ENCODE results near the gene EFCAB14. TPM values are rescaled to one million over a fixed set of nuclear protein-coding genes. Genes with fewer than 3 reads are reported as not detected.
A peak's percentile ranks its signal among the peaks of the same experiment; 100 is the strongest.

EFCAB14 gene
- total and polyA plus RNA-seq, 2 of the 8 experiments (the other 6 are each of a cell fraction or from before 2014, with no cell fraction given), result 19.4 to 40.4 TPM

GRCh38 chr1:46718727-46719622 is at the start of gene EFCAB14 (continued):
- peak; percentile 84 for TF ChIP-seq E2F6 (IDR thresholded peaks at IDR 0.05)
- no peak for TF ChIP-seq BACH1 (IDR thresholded peaks at IDR 0.05; ENCODE audit: low read length)
- TF ChIP-seq TCF12 (IDR thresholded peaks at IDR 0.05; ENCODE audit: low read depth, low read length), result 0 out of 2 replicates have a peak, but pooled peaks have one; percentile 72
- TF ChIP-seq RNF2 (IDR thresholded peaks at IDR 0.05; ENCODE audit: borderline replicate concordance, low read depth, low read length, missing control alignments, poor library complexity, severe bottlenecking), result no peak
- TF ChIP-seq SP4 (IDR thresholded peaks at IDR 0.05; ENCODE audit: low read length), result 0 out of 2 replicates have a peak, but pooled peaks have one; percentile 54
- TF ChIP-seq TEAD4 (IDR thresholded peaks at IDR 0.05; ENCODE audit: low read depth, low read length), result 0 out of 2 replicates have a peak, but pooled peaks have one; percentile 23
- no peak for TF ChIP-seq MAFK (IDR thresholded peaks at IDR 0.05; ENCODE audit: low read depth, low read length)
- peak; percentile 95 for TF ChIP-seq CREB1 (IDR thresholded peaks at IDR 0.05)
- peak; percentile 91 for TF ChIP-seq PHF8 (conservative IDR thresholded peaks at IDR 0.05; ENCODE audit: low read depth, low read length)
- TF ChIP-seq ATF3 (IDR thresholded peaks at IDR 0.05; ENCODE audit: insufficient read depth, low read depth, low read length), result no peak
- peak; percentile 92 for TF ChIP-seq ASH2L (IDR thresholded peaks at IDR 0.05; ENCODE audit: low read length)
- peak; percentile 67 for TF ChIP-seq CHD2 (IDR thresholded peaks at IDR 0.05; ENCODE audit: low read length)
- peak; percentile 89 for TF ChIP-seq MAX (IDR thresholded peaks at IDR 0.05)
- 0 out of 4 replicates have a peak, but pooled peaks of 1 of the 2 experiments have one; percentile 24 for TF ChIP-seq HDAC2 (IDR thresholded peaks at IDR 0.05; ENCODE audit: borderline replicate concordance in 1 of 2, low read depth in 2 of 2, low read length in 2 of 2)
- no peak for TF ChIP-seq HDAC6 (IDR thresholded peaks at IDR 0.05; ENCODE audit: low read depth, low read length)
- no peak; a peak in 1 of 4 replicates for TF ChIP-seq SIN3A (conservative IDR thresholded peaks at IDR 0.05 in 1 of 2, IDR thresholded peaks at IDR 0.05 in 1 of 2; ENCODE audit: low read depth in 1 of 2, low read length in 2 of 2)
- peak in 1 of 2 experiments; percentile 0; a peak in 1 of 4 replicates for TF ChIP-seq RAD21 (IDR thresholded peaks at IDR 0.05 in 1 of 2, conservative IDR thresholded peaks at IDR 0.05 in 1 of 2; ENCODE audit: low read depth in 2 of 2, low read length in 2 of 2)
- peak; percentile 87 for TF ChIP-seq JUND (IDR thresholded peaks at IDR 0.05; ENCODE audit: low read length)
- peak; percentile 43; the same call in 1 of the 2 replicates for TF ChIP-seq TAF1 (IDR thresholded peaks at IDR 0.05; ENCODE audit: low read depth, low read length)
- TF ChIP-seq CEBPB (IDR thresholded peaks at IDR 0.05; ENCODE audit: low read depth, low read length), result no peak
- peak; percentile 92 for TF ChIP-seq KDM4A (IDR thresholded peaks at IDR 0.05; ENCODE audit: low read depth, low read length, severe bottlenecking)
